Activated naive CD8-positive, alpha-beta T cell treated with anti-CD3 and anti-CD28 coated beads, Interleukin-2, amount 50 U/mL, for 24 hours (primary cell): Measurements from ENCODE around the gene SKIC2.

ENCODE experiments used
- ATAC-seq: fragments of 150-1000 bp; cut with Tn5 transposase; one replicate; pipeline ENCODE4 v1.10.0; 2021
- DNase-seq: peaks from one replicate; pipeline ENCODE4 v3.0.0; 2021
- H3K27ac Mint-ChIP-seq: one replicate; pipeline ENCODE4 v1.8.0; 2021; ENCODE audit warnings: mild to moderate bottlenecking, mixed read lengths
- H3K27me3 Mint-ChIP-seq: one replicate; pipeline ENCODE4 v1.8.0; 2021; ENCODE audit warnings: mixed read lengths
- H3K36me3 Mint-ChIP-seq: one replicate; pipeline ENCODE4 v1.8.0; 2021; ENCODE audit warnings: low read depth, mixed read lengths
- H3K4me1 Mint-ChIP-seq: one replicate; pipeline ENCODE4 v1.8.0; 2021; ENCODE audit warnings: mixed read lengths
- H3K4me3 Mint-ChIP-seq: one replicate; pipeline ENCODE4 v1.8.0; 2021; ENCODE audit warnings: mild to moderate bottlenecking, moderate library complexity, mixed read lengths
- H3K9me3 Mint-ChIP-seq: one replicate; pipeline ENCODE4 v1.8.0; 2021; ENCODE audit warnings: mixed read lengths

The SKIC2 gene

GRCh38 chr6:31952140-31952805 is 6.7 kb upstream of the SKIC2 start:
- H3K4me1 Mint-ChIP-seq = peaks cover 1% of the 10 kb centered on the region
- DNase-seq (peak; percentile 56), ATAC-seq (peak; percentile 42)
- no peak overlapping the region for H3K27ac Mint-ChIP-seq
- no peaks in the 10 kb centered on the region for H3K9me3 Mint-ChIP-seq
- no peak overlapping the region for H3K4me3 Mint-ChIP-seq
- no peaks in the 10 kb centered on the region for H3K27me3 Mint-ChIP-seq
- H3K36me3 Mint-ChIP-seq = peaks cover 30% of the 10 kb centered on the region

GRCh38 chr6:31952890-31953289 is 6.1 kb upstream of the SKIC2 start:
- ATAC-seq (no peak), DNase-seq (no peak)
- H3K9me3 Mint-ChIP-seq = no peaks in the 10 kb centered on the region
- H3K4me3 Mint-ChIP-seq = no peak overlapping the region
- H3K27me3 Mint-ChIP-seq = no peaks in the 10 kb centered on the region
- peaks cover 7% of the 10 kb centered on the region for H3K4me1 Mint-ChIP-seq
- no peak overlapping the region for H3K27ac Mint-ChIP-seq
- peaks cover 30% of the 10 kb centered on the region for H3K36me3 Mint-ChIP-seq

GRCh38 chr6:31954511-31954910 is 4.5 kb upstream of the SKIC2 start:
- Mint-ChIP-seq H3K9me3 (no peaks in the 10 kb centered on the region), H3K27me3 (no peaks in the 10 kb centered on the region), H3K36me3 (peaks cover 32% of the 10 kb centered on the region), H3K4me3 (no peak overlapping the region), H3K27ac (no peak overlapping the region), H3K4me1 (peaks cover 19% of the 10 kb centered on the region)
- DNase-seq (no peak), ATAC-seq (no peak)

GRCh38 chr6:31956796-31957195 is 2.2 kb upstream of the SKIC2 start:
- ATAC-seq (no peak), DNase-seq (no peak)
- H3K27me3 Mint-ChIP-seq = no peaks in the 10 kb centered on the region
- H3K4me1 Mint-ChIP-seq = peaks cover 32% of the 10 kb centered on the region
- H3K9me3 Mint-ChIP-seq = no peaks in the 10 kb centered on the region
- H3K36me3 Mint-ChIP-seq = peaks cover 43% of the 10 kb centered on the region
- H3K4me3 Mint-ChIP-seq = peak overlapping the region; percentile 98
- no peak overlapping the region for H3K27ac Mint-ChIP-seq

GRCh38 chr6:31958412-31958740 is 599 bp upstream of the SKIC2 start:
- Mint-ChIP-seq H3K4me1 (peaks cover 34% of the 10 kb centered on the region), H3K9me3 (no peaks in the 10 kb centered on the region), H3K27ac (peak overlapping the region; percentile 93), H3K4me3 (peak overlapping the region; percentile 98), H3K27me3 (no peaks in the 10 kb centered on the region), H3K36me3 (peaks cover 53% of the 10 kb centered on the region)
- ATAC-seq (no peak), DNase-seq (no peak)

GRCh38 chr6:31961616-31962015 is 2.6 kb downstream of the SKIC2 start:
- no peak overlapping the region for H3K27ac Mint-ChIP-seq
- H3K4me1 Mint-ChIP-seq = peaks cover 34% of the 10 kb centered on the region
- DNase-seq = no peak

GRCh38 chr6:31963921-31964320 is 4.9 kb downstream of the SKIC2 start:
- ATAC-seq (no peak), DNase-seq (no peak)
- H3K9me3 Mint-ChIP-seq = no peaks in the 10 kb centered on the region
- no peak overlapping the region for H3K27ac Mint-ChIP-seq
- no peaks in the 10 kb centered on the region for H3K27me3 Mint-ChIP-seq
- peaks cover 21% of the 10 kb centered on the region for H3K4me1 Mint-ChIP-seq
- H3K36me3 Mint-ChIP-seq = peaks cover 42% of the 10 kb centered on the region
- H3K4me3 Mint-ChIP-seq = no peak overlapping the region

More at GRCh38 chr6:31961616-31962015, 2.6 kb downstream of the SKIC2 start:
- H3K36me3 Mint-ChIP-seq = peaks cover 40% of the 10 kb centered on the region
- no peaks in the 10 kb centered on the region for H3K9me3 Mint-ChIP-seq
- H3K27me3 Mint-ChIP-seq = no peaks in the 10 kb centered on the region
- H3K4me3 Mint-ChIP-seq = no peak overlapping the region
- ATAC-seq = no peak

- H3K4me3 Mint-ChIP-seq = no peak overlapping the region
- no peaks in the 10 kb centered on the region for H3K9me3 Mint-ChIP-seq
- no peak for DNase-seq
- no peak overlapping the region for H3K27ac Mint-ChIP-seq
- H3K27me3 Mint-ChIP-seq = no peaks in the 10 kb centered on the region
- H3K36me3 Mint-ChIP-seq = peaks cover 50% of the 10 kb centered on the region
- no peak for ATAC-seq
- peaks cover 19% of the 10 kb centered on the region for H3K4me1 Mint-ChIP-seq
Observed at GRCh38 chr6:31965700-31966099, 6.7 kb downstream of the SKIC2 start.

GRCh38 chr6:31966506-31966905 is 7.5 kb downstream of the SKIC2 start:
- no peak overlapping the region for H3K4me3 Mint-ChIP-seq
- H3K27ac Mint-ChIP-seq = no peak overlapping the region
- peaks cover 21% of the 10 kb centered on the region for H3K4me1 Mint-ChIP-seq
- H3K36me3 Mint-ChIP-seq = peaks cover 44% of the 10 kb centered on the region
- no peaks in the 10 kb centered on the region for H3K27me3 Mint-ChIP-seq
- no peaks in the 10 kb centered on the region for H3K9me3 Mint-ChIP-seq
- ATAC-seq = no peak
- no peak for DNase-seq

- Mint-ChIP-seq H3K36me3 (peaks cover 40% of the 10 kb centered on the region), H3K27ac (no peak overlapping the region), H3K9me3 (no peaks in the 10 kb centered on the region), H3K4me3 (no peak overlapping the region), H3K27me3 (peaks cover 4% of the 10 kb centered on the region), H3K4me1 (peaks cover 24% of the 10 kb centered on the region)
- ATAC-seq (no peak), DNase-seq (no peak)
Observed at GRCh38 chr6:31966997-31967925, 8.3 kb downstream of the SKIC2 start.

- Mint-ChIP-seq H3K4me3 (no peak overlapping the region), H3K27ac (no peak overlapping the region), H3K27me3 (peaks cover 4% of the 10 kb centered on the region), H3K36me3 (peaks cover 36% of the 10 kb centered on the region), H3K9me3 (no peaks in the 10 kb centered on the region), H3K4me1 (peaks cover 29% of the 10 kb centered on the region)
- DNase-seq (no peak), ATAC-seq (no peak)
Observed at GRCh38 chr6:31967926-31968320, 8.9 kb downstream of the SKIC2 start.

GRCh38 chr6:31968326-31968725 is 9.4 kb downstream of the SKIC2 start:
- DNase-seq (no peak), ATAC-seq (no peak)
- Mint-ChIP-seq H3K4me1 (peaks cover 33% of the 10 kb centered on the region), H3K9me3 (no peaks in the 10 kb centered on the region), H3K36me3 (peaks cover 33% of the 10 kb centered on the region), H3K4me3 (no peak overlapping the region), H3K27ac (no peak overlapping the region), H3K27me3 (peaks cover 4% of the 10 kb centered on the region)

- no peaks in the 10 kb centered on the region for H3K9me3 Mint-ChIP-seq
- ATAC-seq (no peak), DNase-seq (no peak)
- peaks cover 4% of the 10 kb centered on the region for H3K27me3 Mint-ChIP-seq
- H3K36me3 Mint-ChIP-seq = peaks cover 30% of the 10 kb centered on the region
- peaks cover 40% of the 10 kb centered on the region for H3K4me1 Mint-ChIP-seq
- H3K27ac Mint-ChIP-seq = no peak overlapping the region
- H3K4me3 Mint-ChIP-seq = no peak overlapping the region
Observed at GRCh38 chr6:31968791-31969711, 10.1 kb downstream of the SKIC2 start.
